GM21447 (cell line): ENCODE data around the gene PLEKHG1.
A peak's percentile ranks its signal among the peaks of the same experiment; 100 is the strongest.

Experiments used
- ATAC-seq: cut with Tn5 transposase; IDR thresholded peaks from one replicate; pipeline ENCODE4 v1.9.1; 2021; ENCODE audit not compliant: unreplicated experiment

PLEKHG1 gene

GRCh38 chr6:150599199-150600009, at the start of gene PLEKHG1:
PLEKHG1 (plus strand) TSS chr6:150599885; CDS start chr6:150733682, 133,797 bp downstream.
- ATAC-seq, result peak; percentile 64

GRCh38 chr6:150550244-150550643, 49.4 kb upstream of the PLEKHG1 start:
- ATAC-seq, result no peak

- ATAC-seq, result no peak
These were observed 42.6 kb upstream of the PLEKHG1 start for GRCh38 chr6:150557043-150557599.

- no peak for ATAC-seq
These were observed 39.4 kb upstream of the PLEKHG1 start for GRCh38 chr6:150560004-150560883.

GRCh38 chr6:150560884-150561219, 38.8 kb upstream of the PLEKHG1 start:
- ATAC-seq, result no peak

GRCh38 chr6:150565945-150566344, 33.7 kb upstream of the PLEKHG1 start:
- no peak for ATAC-seq

- ATAC-seq, result no peak
These were observed 33.2 kb upstream of the PLEKHG1 start for GRCh38 chr6:150566486-150566885.

GRCh38 chr6:150567380-150567779, 32.3 kb upstream of the PLEKHG1 start:
- no peak for ATAC-seq

- no peak for ATAC-seq
These were observed 31.8 kb upstream of the PLEKHG1 start for GRCh38 chr6:150567823-150568383.

- ATAC-seq, result no peak
These were observed 31.1 kb upstream of the PLEKHG1 start for GRCh38 chr6:150568560-150568959.

- no peak for ATAC-seq
These were observed 30.5 kb upstream of the PLEKHG1 start for GRCh38 chr6:150569161-150569560.

GRCh38 chr6:150573041-150573681, 26.5 kb upstream of the PLEKHG1 start:
- no peak for ATAC-seq

- no peak for ATAC-seq
These were observed 23.8 kb upstream of the PLEKHG1 start for GRCh38 chr6:150575836-150576235.

- ATAC-seq, result no peak
These were observed 22.9 kb upstream of the PLEKHG1 start for GRCh38 chr6:150576651-150577226.

- ATAC-seq, result no peak
These were observed 20.1 kb upstream of the PLEKHG1 start for GRCh38 chr6:150579611-150580010.

GRCh38 chr6:150580489-150580888, 19.2 kb upstream of the PLEKHG1 start:
- ATAC-seq, result no peak

- ATAC-seq, result no peak
These were observed 15.6 kb upstream of the PLEKHG1 start for GRCh38 chr6:150584065-150584464.

- ATAC-seq, result no peak
These were observed 15.1 kb upstream of the PLEKHG1 start for GRCh38 chr6:150584596-150584995.

GRCh38 chr6:150586850-150587359, 12.8 kb upstream of the PLEKHG1 start:
- ATAC-seq, result no peak

GRCh38 chr6:150587637-150588036, 12.0 kb upstream of the PLEKHG1 start:
- ATAC-seq, result no peak
